H9 (cell line): ENCODE data around the gene LGR5. TPM values are rescaled to one million over a fixed set of nuclear protein-coding genes. Genes with fewer than 3 reads are reported as not detected.

Experiments used
- DNase-seq: peaks from one replicate; pipeline ENCODE4 v3.0.0-alpha.2; 2017
- H2AFZ ChIP-seq: one replicate; pipeline ENCODE4 v1.6.1; 2013; ENCODE audit warnings: mild to moderate bottlenecking, low read length, control low read depth, moderate library complexity
- H2AK5ac ChIP-seq: 2 replicates; pipeline ENCODE4 v1.6.1; 2013; ENCODE audit warnings: low read length, control low read depth, mixed read lengths; ENCODE audit not compliant: insufficient read length
- H2BK120ac ChIP-seq: one replicate; pipeline ENCODE4 v1.6.1; 2013; ENCODE audit warnings: low read depth, mild to moderate bottlenecking, low read length, control low read depth, inconsistent platforms; ENCODE audit not compliant: poor library complexity, severe bottlenecking
- H2BK12ac ChIP-seq: 2 replicates; pipeline ENCODE4 v1.6.1; 2013; ENCODE audit warnings: low read length, control low read depth, mixed read lengths, low read depth; ENCODE audit not compliant: insufficient read length
- H2BK15ac ChIP-seq: 2 replicates; pipeline ENCODE4 v1.6.1; 2013; ENCODE audit warnings: low read depth, low read length, control low read depth
- H2BK20ac ChIP-seq: one replicate; pipeline ENCODE4 v1.6.1; 2013; ENCODE audit warnings: low read depth, mild to moderate bottlenecking, low read length, control low read depth, inconsistent platforms; ENCODE audit not compliant: poor library complexity, severe bottlenecking
- H2BK5ac ChIP-seq: 2 replicates; pipeline ENCODE4 v1.6.1; 2013; ENCODE audit warnings: low read length, control low read depth, mixed read lengths; ENCODE audit not compliant: insufficient read length
- H3K14ac ChIP-seq: 2 replicates; pipeline ENCODE4 v1.6.1; 2013; ENCODE audit warnings: low read length, control low read depth; ENCODE audit not compliant: insufficient read depth
- H3K18ac ChIP-seq: 2 replicates; pipeline ENCODE4 v1.6.1; 2013; ENCODE audit warnings: low read depth, mild to moderate bottlenecking, mixed read lengths, low read length, control low read depth; ENCODE audit not compliant: insufficient read length
- H3K23ac ChIP-seq: 2 replicates; pipeline ENCODE4 v1.6.1; 2013; ENCODE audit warnings: low read length, control low read depth, mixed read lengths, low read depth; ENCODE audit not compliant: insufficient read length
- H3K23me2 ChIP-seq: 2 replicates; pipeline ENCODE4 v1.6.1; 2013; ENCODE audit warnings: low read depth, mild to moderate bottlenecking, mixed read lengths, low read length, control low read depth; ENCODE audit not compliant: insufficient read length, poor library complexity, severe bottlenecking
- H3K27ac ChIP-seq: 2 replicates; pipeline ENCODE4 v1.5.1; 2013; ENCODE audit warnings: low read length, control low read depth, mixed read lengths, low read depth; ENCODE audit not compliant: insufficient read length
- H3K27me3 ChIP-seq: 2 replicates; pipeline ENCODE4 v1.6.1; 2013; ENCODE audit warnings: low read length, control low read depth, inconsistent platforms; ENCODE audit not compliant: insufficient read depth
- H3K4ac ChIP-seq: 2 replicates; pipeline ENCODE4 v1.6.1; 2013; ENCODE audit warnings: low read depth, mild to moderate bottlenecking, control low read depth, inconsistent platforms, low read length, moderate library complexity
- H3K4me1 ChIP-seq: 2 replicates; pipeline ENCODE4 v1.6.1; 2013; ENCODE audit warnings: low read length, control low read depth, inconsistent platforms; ENCODE audit not compliant: insufficient read depth
- H3K4me2 ChIP-seq: 2 replicates; pipeline ENCODE4 v1.6.1; 2013; ENCODE audit warnings: low read length, control low read depth, mixed read lengths; ENCODE audit not compliant: insufficient read length, insufficient read depth
- H3K56ac ChIP-seq: 2 replicates; pipeline ENCODE4 v1.6.1; 2013; ENCODE audit warnings: low read depth, mild to moderate bottlenecking, mixed read lengths, low read length, control low read depth; ENCODE audit not compliant: insufficient read length
- H3K79me1 ChIP-seq: 2 replicates; pipeline ENCODE4 v1.6.1; 2013; ENCODE audit warnings: low read depth, mild to moderate bottlenecking, moderate library complexity, low read length, control low read depth, inconsistent platforms; ENCODE audit not compliant: insufficient read depth, poor library complexity, severe bottlenecking
- H3K79me2 ChIP-seq: 2 replicates; pipeline ENCODE4 v1.6.1; 2013; ENCODE audit warnings: low read length, control low read depth, inconsistent platforms; ENCODE audit not compliant: insufficient read depth
- H3K9ac ChIP-seq: 2 replicates; pipeline ENCODE4 v1.6.1; 2013; ENCODE audit warnings: low read length, control low read depth, mixed read lengths; ENCODE audit not compliant: insufficient read length; ENCODE audit errors: extremely low read depth
- H3K9me3 ChIP-seq: one replicate; pipeline ENCODE4 v1.6.1; 2013; ENCODE audit warnings: low read depth, low read length, inconsistent platforms; ENCODE audit not compliant: control insufficient read depth
- H3T11ph ChIP-seq: one replicate; pipeline ENCODE4 v1.6.1; 2013; ENCODE audit warnings: mild to moderate bottlenecking, low read length, control low read depth, inconsistent platforms
- H4K20me1 ChIP-seq: one replicate; pipeline ENCODE4 v1.6.1; 2013; ENCODE audit not compliant: control insufficient read depth, insufficient read length, insufficient read depth
- H4K5ac ChIP-seq: 2 replicates; pipeline ENCODE4 v1.6.1; 2013; ENCODE audit warnings: low read depth, mild to moderate bottlenecking, mixed read lengths, low read length, control low read depth; ENCODE audit not compliant: insufficient read length
- H4K8ac ChIP-seq: replicated peaks from 2 replicates; pipeline ENCODE4 v1.6.1; 2013; ENCODE audit warnings: low read length, control low read depth, mixed read lengths, low read depth; ENCODE audit not compliant: insufficient read length
- H4K91ac ChIP-seq: 2 replicates; pipeline ENCODE4 v1.6.1; 2013; ENCODE audit warnings: low read depth, mild to moderate bottlenecking, moderate library complexity, mixed read lengths, low read length, control low read depth; ENCODE audit not compliant: insufficient read length
- H3K27ac Mint-ChIP-seq, 3 experiments: 2 replicates in 2 of 3; 3 replicates in 1 of 3; pipeline ENCODE4 v1.8.0; 2020 to 2021; ENCODE audit warnings: mixed read lengths in 3 of 3, mild to moderate bottlenecking in 1 of 3, moderate library complexity in 1 of 3
- H3K27me3 Mint-ChIP-seq: 2 replicates; pipeline ENCODE4 v1.8.0; 2021; ENCODE audit warnings: low read depth, mild to moderate bottlenecking, moderate library complexity, mixed read lengths
- H3K36me3 Mint-ChIP-seq, 3 experiments: 2 replicates in 2 of 3; 3 replicates in 1 of 3; pipeline ENCODE4 v1.8.0; 2020 to 2021; ENCODE audit warnings: low read depth in 3 of 3, mixed read lengths in 3 of 3; ENCODE audit not compliant: insufficient read depth in 1 of 3
- H3K4me1 Mint-ChIP-seq, 2 experiments: 2 replicates each; pipeline ENCODE4 v1.8.0; 2020; ENCODE audit warnings: mixed read lengths in 2 of 2
- H3K4me3 Mint-ChIP-seq, 2 experiments: 2 replicates in 1 of 2; 3 replicates in 1 of 2; pipeline ENCODE4 v1.8.0; 2020 to 2021; ENCODE audit warnings: mild to moderate bottlenecking in 2 of 2, mixed read lengths in 2 of 2, moderate library complexity in 1 of 2
- H3K9me3 Mint-ChIP-seq, 2 experiments: 2 replicates in 1 of 2; 3 replicates in 1 of 2; pipeline ENCODE4 v1.8.0; 2020; ENCODE audit warnings: mild to moderate bottlenecking in 2 of 2, mixed read lengths in 2 of 2, moderate library complexity in 1 of 2
- WGBS: extraction: QIAGEN DNeasy Blood & Tissue Kit; methylation state at CpG from one replicate; pipeline ENCODE4 v1.1.7; 2013; ENCODE audit warnings: missing lambda C conversion rate, low lambda C conversion rate, mixed read lengths; ENCODE audit not compliant: insufficient read length; ENCODE audit errors: extremely low coverage; 5-methylcytosine and 5-hydroxymethylcytosine counted together
- total RNA-seq: library from RNA; stranded (reverse); gene quantifications from 2 replicates; pipeline ENCODE4 v1.2.1, GENCODE V29; 2021
- TF ChIP-seq, protein P1 (sequence below): fragments of 200-600 bp; sonication (generic); conservative IDR thresholded peaks from 3 replicates; pipeline ENCODE4 v1.8.0; 2021; ENCODE audit warnings: antibody characterized with exemption, mild to moderate bottlenecking

LGR5 gene
- total RNA-seq, 1 experiment from 2014 or later, result 0.09 TPM

- H3K9me3 Mint-ChIP-seq, result peaks cover 13 to 14% of the 10 kb centered on the region in 2 experiments
- Histone ChIP-seq H4K91ac (no peak overlapping the region), H3K79me2 (no peaks in the 10 kb centered on the region), H3K18ac (no peak overlapping the region), H3K79me1 (no peaks in the 10 kb centered on the region), H2AK5ac (no peak overlapping the region), H2BK15ac (no peak overlapping the region), H2BK5ac (no peak overlapping the region), H3K9me3 (no peaks in the 10 kb centered on the region), H3K27ac (no peak overlapping the region), H3T11ph (no peak overlapping the region), H2AFZ (no peak overlapping the region), H3K4me2 (no peak overlapping the region), H3K27me3 (no peaks in the 10 kb centered on the region), H3K4ac (no peak overlapping the region), H3K23ac (no peak overlapping the region), H3K9ac (no peak overlapping the region), H3K23me2 (no peaks in the 10 kb centered on the region), H3K56ac (no peak overlapping the region), H2BK12ac (no peak overlapping the region), H4K5ac (no peak overlapping the region), H2BK20ac (no peak overlapping the region), H4K20me1 (no peaks in the 10 kb centered on the region), H2BK120ac (no peak overlapping the region), H4K8ac (no peak overlapping the region), H3K4me1 (no peaks in the 10 kb centered on the region), H3K14ac (no peak overlapping the region)
- no peak for DNase-seq
- no peak overlapping the region for H3K4me3 Mint-ChIP-seq
- H3K27ac Mint-ChIP-seq, result no peak overlapping the region
- H3K27me3 Mint-ChIP-seq, result no peaks in the 10 kb centered on the region
- WGBS, result no CpG with 5 or more reads among the region's 3 CpGs
- peaks cover 0 to 18% (median 0%) of the 10 kb centered on the region in 3 experiments; a peak in 4 of 7 replicates for H3K36me3 Mint-ChIP-seq
- TF ChIP-seq, protein P1, sequence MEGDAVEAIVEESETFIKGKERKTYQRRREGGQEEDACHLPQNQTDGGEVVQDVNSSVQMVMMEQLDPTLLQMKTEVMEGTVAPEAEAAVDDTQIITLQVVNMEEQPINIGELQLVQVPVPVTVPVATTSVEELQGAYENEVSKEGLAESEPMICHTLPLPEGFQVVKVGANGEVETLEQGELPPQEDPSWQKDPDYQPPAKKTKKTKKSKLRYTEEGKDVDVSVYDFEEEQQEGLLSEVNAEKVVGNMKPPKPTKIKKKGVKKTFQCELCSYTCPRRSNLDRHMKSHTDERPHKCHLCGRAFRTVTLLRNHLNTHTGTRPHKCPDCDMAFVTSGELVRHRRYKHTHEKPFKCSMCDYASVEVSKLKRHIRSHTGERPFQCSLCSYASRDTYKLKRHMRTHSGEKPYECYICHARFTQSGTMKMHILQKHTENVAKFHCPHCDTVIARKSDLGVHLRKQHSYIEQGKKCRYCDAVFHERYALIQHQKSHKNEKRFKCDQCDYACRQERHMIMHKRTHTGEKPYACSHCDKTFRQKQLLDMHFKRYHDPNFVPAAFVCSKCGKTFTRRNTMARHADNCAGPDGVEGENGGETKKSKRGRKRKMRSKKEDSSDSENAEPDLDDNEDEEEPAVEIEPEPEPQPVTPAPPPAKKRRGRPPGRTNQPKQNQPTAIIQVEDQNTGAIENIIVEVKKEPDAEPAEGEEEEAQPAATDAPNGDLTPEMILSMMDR, result no peak
- H3K4me1 Mint-ChIP-seq, result no peaks in the 10 kb centered on the region
These were observed 22.4 kb upstream of the LGR5 start for GRCh38 chr12:71417181-71417580.
